GM10266 (cell line): Measurements from ENCODE around the gene BATF3.
A peak's percentile ranks its signal among the peaks of the same experiment; 100 is the strongest.
"Not testable (repeated sequence)": the region's sequence is repeated elsewhere in the genome, so short reads cannot be mapped to it uniquely, and the experiment has no call there.

Experiments
- DNase-seq: peaks from one replicate; pipeline ENCODE4 v3.0.0; 2012; ENCODE audit errors: extremely low spot score
- CTCF ChIP-seq: IDR thresholded peaks from 2 replicates; pipeline ENCODE4 v1.5.1; 2012; ENCODE audit warnings: mild to moderate bottlenecking, low read depth; ENCODE audit not compliant: control insufficient read depth, insufficient read depth; ENCODE audit errors: missing control alignments

BATF3 gene

GRCh38 chr1:212718499-212718898, 18.9 kb upstream of the BATF3 start:
- no peak for TF ChIP-seq CTCF
- DNase-seq = no peak

GRCh38 chr1:212716161-212716560, 16.5 kb upstream of the BATF3 start:
- no peak for DNase-seq
- no peak for TF ChIP-seq CTCF

GRCh38 chr1:212713465-212714136, 14.0 kb upstream of the BATF3 start:
- no peak for TF ChIP-seq CTCF
- DNase-seq = no peak

GRCh38 chr1:212712451-212713303, 13.0 kb upstream of the BATF3 start:
- DNase-seq = peak; percentile 32
- TF ChIP-seq CTCF = no peak

GRCh38 chr1:212711974-212712373, 12.3 kb upstream of the BATF3 start:
- not testable (repeated sequence) for DNase-seq

- TF ChIP-seq CTCF = no peak
- DNase-seq = no peak
Observed at GRCh38 chr1:212710566-212710965, 10.9 kb upstream of the BATF3 start.

GRCh38 chr1:212703991-212704564, 4.4 kb upstream of the BATF3 start:
- DNase-seq = no peak
- TF ChIP-seq CTCF = no peak
